C4-2B (cell line): ENCODE measurements around the gene CDK5.

Source experiments
- CTCF ChIP-seq: fragments of 450-650 bp; conservative IDR thresholded peaks from 2 replicates; pipeline ENCODE4 v1.5.1; 2017; ENCODE audit warnings: mild to moderate bottlenecking
- ZFX ChIP-seq: fragments of 450-650 bp; IDR thresholded peaks from 2 replicates; pipeline ENCODE4 v1.6.1; 2017

GRCh38 chr7:151087245-151088018 lies 29.7 kb upstream of the CDK5 start:
- peak; percentile 74 for TF ChIP-seq CTCF
- TF ChIP-seq ZFX, result peak; percentile 95
